Hepatocyte (in vitro differentiated cells): ENCODE measurements around the gene C15orf62.

Experiments used
- EZH2 ChIP-seq: fragments of 200-600 bp; sonication (generic); IDR thresholded peaks from 2 replicates; pipeline ENCODE4 v1.6.1; 2016; ENCODE audit warnings: antibody characterized with exemption, mild to moderate bottlenecking, borderline replicate concordance
- EZH2phosphoT487 ChIP-seq: fragments of 200-600 bp; sonication (generic); IDR thresholded peaks from one replicate; pipeline ENCODE4 v1.6.1; 2018; ENCODE audit warnings: antibody characterized with exemption, mild to moderate bottlenecking, low read depth, moderate library complexity; ENCODE audit not compliant: unreplicated experiment, severe bottlenecking
- TF ChIP-seq, protein P1 (sequence below): fragments of 200-600 bp; sonication (generic); IDR thresholded peaks from 2 replicates; pipeline ENCODE4 v1.5.1; 2016; ENCODE audit warnings: antibody characterized with exemption, mild to moderate bottlenecking; ENCODE audit not compliant: poor library complexity

DNA sequence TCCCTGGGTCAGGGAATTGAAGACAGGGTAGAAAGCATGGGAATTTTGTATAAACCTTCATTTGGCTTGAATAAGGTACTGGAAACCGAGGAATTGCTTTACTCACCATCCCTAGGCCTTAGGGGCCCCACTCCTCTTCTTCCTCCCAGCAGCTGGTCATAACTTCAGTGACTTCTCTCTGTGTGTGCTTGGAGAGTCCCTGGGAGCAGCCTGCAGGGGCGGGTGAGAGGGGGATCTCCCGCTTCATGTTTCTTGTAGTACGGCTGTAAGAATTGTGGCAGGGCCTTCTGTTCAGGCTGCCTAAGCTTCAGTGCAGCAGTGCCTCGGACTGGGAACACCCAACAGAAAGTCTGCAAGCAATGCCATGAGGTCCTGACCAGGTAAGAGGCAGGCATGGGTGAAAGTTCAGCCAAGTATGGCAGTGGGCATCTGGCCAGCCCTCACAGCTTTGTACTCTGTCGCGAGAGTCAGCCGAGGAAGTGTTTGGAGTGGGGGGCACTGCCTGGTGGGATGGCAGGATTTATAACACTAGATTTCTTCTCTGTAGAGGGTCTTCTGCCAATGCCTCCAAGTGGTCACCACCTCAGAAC is 39.2 kb downstream of the C15orf62 start:
- TF ChIP-seq, protein P1, sequence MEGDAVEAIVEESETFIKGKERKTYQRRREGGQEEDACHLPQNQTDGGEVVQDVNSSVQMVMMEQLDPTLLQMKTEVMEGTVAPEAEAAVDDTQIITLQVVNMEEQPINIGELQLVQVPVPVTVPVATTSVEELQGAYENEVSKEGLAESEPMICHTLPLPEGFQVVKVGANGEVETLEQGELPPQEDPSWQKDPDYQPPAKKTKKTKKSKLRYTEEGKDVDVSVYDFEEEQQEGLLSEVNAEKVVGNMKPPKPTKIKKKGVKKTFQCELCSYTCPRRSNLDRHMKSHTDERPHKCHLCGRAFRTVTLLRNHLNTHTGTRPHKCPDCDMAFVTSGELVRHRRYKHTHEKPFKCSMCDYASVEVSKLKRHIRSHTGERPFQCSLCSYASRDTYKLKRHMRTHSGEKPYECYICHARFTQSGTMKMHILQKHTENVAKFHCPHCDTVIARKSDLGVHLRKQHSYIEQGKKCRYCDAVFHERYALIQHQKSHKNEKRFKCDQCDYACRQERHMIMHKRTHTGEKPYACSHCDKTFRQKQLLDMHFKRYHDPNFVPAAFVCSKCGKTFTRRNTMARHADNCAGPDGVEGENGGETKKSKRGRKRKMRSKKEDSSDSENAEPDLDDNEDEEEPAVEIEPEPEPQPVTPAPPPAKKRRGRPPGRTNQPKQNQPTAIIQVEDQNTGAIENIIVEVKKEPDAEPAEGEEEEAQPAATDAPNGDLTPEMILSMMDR, result no peak
- TF ChIP-seq EZH2, result no peak
- TF ChIP-seq EZH2phosphoT487, result no peak
